Transverse colon (tissue), 4 donors: ENCODE data around the gene KLF11. TPM values are rescaled to one million over a fixed set of nuclear protein-coding genes. Genes with fewer than 3 reads are reported as not detected.

Experiments used
- DNase-seq: peaks from one replicate; pipeline ENCODE4 v3.0.0-alpha.2; 2019
- H3K27ac ChIP-seq, 4 donors: fragments of 200-600 bp; sonication (generic); 2 replicates each; pipeline ENCODE4 v1.5.1; 2016 to 2018; ENCODE audit warnings: inconsistent platforms in 4 of 4
- H3K27me3 ChIP-seq: fragments of 200-600 bp; sonication (generic); 2 replicates; pipeline ENCODE4 v1.5.1; 2017; ENCODE audit warnings: inconsistent platforms
- H3K36me3 ChIP-seq, 4 donors: fragments of 200-600 bp; sonication (generic); 2 replicates each; pipeline ENCODE4 v1.5.1; 2017 to 2019; ENCODE audit warnings: inconsistent platforms in 4 of 4
- H3K4me1 ChIP-seq, 4 donors: fragments of 200-600 bp; sonication (generic); 2 replicates each; pipeline ENCODE4 v1.5.1; 2017 to 2020; ENCODE audit warnings: inconsistent platforms in 4 of 4
- H3K4me3 ChIP-seq, 4 donors: fragments of 200-600 bp; sonication (generic); 1 replicate in 1 of 4; 2 replicates in 3 of 4; pipeline versions ENCODE4 v1.5.1 to v1.6.1; 2017 to 2019; ENCODE audit warnings: inconsistent platforms in 4 of 4
- H3K9me3 ChIP-seq, 2 donors: fragments of 200-600 bp; sonication (generic); 2 replicates each; pipeline ENCODE4 v1.5.1; 2017 to 2019; ENCODE audit warnings: inconsistent platforms in 2 of 2
- EP300 ChIP-seq: sonication (generic); formaldehyde crosslinking; IDR thresholded peaks from one replicate; pipeline ENCODE4 v1.6.1; 2017; ENCODE audit warnings: antibody characterized with exemption, low read depth
- POLR2A ChIP-seq: fragments of 450-650 bp; IDR thresholded peaks from one replicate; pipeline ENCODE4 v1.6.1; 2016; ENCODE audit warnings: antibody characterized with exemption, mild to moderate bottlenecking, moderate library complexity
- POLR2AphosphoS5 ChIP-seq, 3 donors: sonication (generic); formaldehyde crosslinking; IDR thresholded peaks; one replicate each; pipeline ENCODE4 v1.6.1; 2016; ENCODE audit warnings: antibody characterized with exemption in 3 of 3
- WGBS, 2 donors: methylation state at CpG; one replicate each; pipeline ENCODE4 v1.1.5; 2018; ENCODE audit warnings: low coverage in 1 of 2; 5-methylcytosine and 5-hydroxymethylcytosine counted together
- in situ Hi-C, 4 donors: fragments of 200-750 bp; cut with MboI; loops; one replicate each; pipeline versions ENCODE4 v1.15.0 to v1.15.1; 2017; ENCODE audit warnings: low sequenced_read_pairs in 3 of 4, low pct_ligation_motif_present in 1 of 4, low pct_unique_long_range_greater_than_20kb in 1 of 4
- intact Hi-C: fragments of 100-400 bp; cut with DNase I; formaldehyde crosslinking; loops from one replicate; pipeline ENCODE4 v1.15.1; 2023; ENCODE audit warnings: low total_unique reads
- total RNA-seq, 4 donors: library from RNA; depleted of rRNA; stranded (reverse); fragments of >200 nt; gene quantifications; one replicate each; pipeline ENCODE4 v1.1.0, GENCODE V29; 2016
- TF ChIP-seq, protein P1 (sequence below), 5 experiments: fragments of 200-600 bp in 3 of 5; fragments of 450-650 bp in 2 of 5; sonication (generic) in 3 of 5; IDR thresholded peaks; 1 replicate in 2 of 5; 2 replicates in 3 of 5; pipeline ENCODE4 v1.5.1; 2016 to 2017; ENCODE audit warnings: antibody characterized with exemption in 5 of 5, inconsistent platforms in 3 of 5, mild to moderate bottlenecking in 2 of 5, moderate library complexity in 1 of 5

Gene KLF11
- total RNA-seq, 4 donors from 2014 or later, result 6.6 to 17.0 (median 10.5) TPM

DNA sequence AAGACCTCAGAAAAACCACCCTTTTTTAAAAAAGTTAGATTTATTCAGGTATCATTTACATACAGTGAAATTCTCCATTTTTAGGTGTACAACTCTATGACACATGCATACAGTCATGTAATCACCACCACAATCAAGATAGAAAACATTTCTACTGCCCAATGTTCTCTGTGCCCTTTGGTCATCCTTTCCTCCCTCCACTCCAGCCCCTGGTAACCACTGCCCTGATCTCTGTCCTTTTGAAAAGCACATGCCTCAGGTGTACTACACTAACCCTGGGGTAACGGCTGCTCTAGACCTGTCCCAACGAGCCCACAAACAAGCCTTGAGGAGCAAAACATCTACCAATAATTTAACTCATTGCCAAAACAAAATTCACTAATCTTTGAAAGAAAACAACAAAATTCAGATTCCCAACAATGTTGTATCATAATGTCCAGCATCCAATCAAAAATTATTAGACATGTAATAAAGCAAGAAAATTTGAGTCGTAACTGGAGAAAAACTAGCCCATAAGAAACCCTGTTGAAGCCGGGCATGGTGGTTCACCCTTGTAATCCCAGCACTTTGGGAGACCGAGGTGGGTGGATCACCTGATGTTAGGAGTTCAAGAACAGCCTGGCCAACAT, 25.9 kb upstream of the KLF11 start:
- Histone ChIP-seq H3K36me3 (no peaks in the 10 kb centered on the region), H3K9me3 (no peaks in the 10 kb centered on the region), H3K27ac (no peak overlapping the region), H3K27me3 (no peaks in the 10 kb centered on the region), H3K4me1 (no peaks in the 10 kb centered on the region), H3K4me3 (no peak overlapping the region)
- DNase-seq, result no peak
- 87 to 100% methylated on average over 3 to 5 of the region's 5 CpGs for WGBS, 2 donors
- in situ Hi-C loops, result no loop called here
- intact Hi-C loops, result no loop called here
- no peak for TF ChIP-seq POLR2AphosphoS5 (IDR thresholded peaks at IDR 0.05)
- TF ChIP-seq EP300, result no peak
- no peak for TF ChIP-seq POLR2A
- TF ChIP-seq, protein P1, sequence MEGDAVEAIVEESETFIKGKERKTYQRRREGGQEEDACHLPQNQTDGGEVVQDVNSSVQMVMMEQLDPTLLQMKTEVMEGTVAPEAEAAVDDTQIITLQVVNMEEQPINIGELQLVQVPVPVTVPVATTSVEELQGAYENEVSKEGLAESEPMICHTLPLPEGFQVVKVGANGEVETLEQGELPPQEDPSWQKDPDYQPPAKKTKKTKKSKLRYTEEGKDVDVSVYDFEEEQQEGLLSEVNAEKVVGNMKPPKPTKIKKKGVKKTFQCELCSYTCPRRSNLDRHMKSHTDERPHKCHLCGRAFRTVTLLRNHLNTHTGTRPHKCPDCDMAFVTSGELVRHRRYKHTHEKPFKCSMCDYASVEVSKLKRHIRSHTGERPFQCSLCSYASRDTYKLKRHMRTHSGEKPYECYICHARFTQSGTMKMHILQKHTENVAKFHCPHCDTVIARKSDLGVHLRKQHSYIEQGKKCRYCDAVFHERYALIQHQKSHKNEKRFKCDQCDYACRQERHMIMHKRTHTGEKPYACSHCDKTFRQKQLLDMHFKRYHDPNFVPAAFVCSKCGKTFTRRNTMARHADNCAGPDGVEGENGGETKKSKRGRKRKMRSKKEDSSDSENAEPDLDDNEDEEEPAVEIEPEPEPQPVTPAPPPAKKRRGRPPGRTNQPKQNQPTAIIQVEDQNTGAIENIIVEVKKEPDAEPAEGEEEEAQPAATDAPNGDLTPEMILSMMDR (IDR thresholded peaks at IDR 0.05), result no peak

DNA sequence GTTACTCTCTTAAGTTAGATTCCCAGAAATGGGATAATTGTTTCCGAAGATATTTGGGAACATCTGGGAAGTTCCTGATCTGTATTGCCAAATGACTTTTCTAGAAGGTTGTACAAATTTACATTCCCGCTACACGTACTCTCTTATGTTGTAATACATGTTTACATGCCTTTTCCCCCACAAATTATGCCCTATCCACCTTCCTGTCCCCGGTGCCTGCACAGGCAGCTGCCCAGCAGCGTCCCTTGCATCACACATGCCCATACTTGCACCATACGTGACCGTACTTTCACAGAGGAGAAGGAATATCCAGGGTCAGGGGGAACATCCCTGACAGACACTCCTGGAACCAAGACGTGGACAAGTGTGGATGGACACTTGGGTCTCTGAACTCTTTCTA, 24.2 kb upstream of the KLF11 start:
- intact Hi-C loops, result no loop called here
- no peak for DNase-seq
- Histone ChIP-seq H3K4me1 (no peaks in the 10 kb centered on the region), H3K9me3 (no peaks in the 10 kb centered on the region), H3K27me3 (no peaks in the 10 kb centered on the region), H3K36me3 (no peaks in the 10 kb centered on the region), H3K4me3 (no peak overlapping the region), H3K27ac (no peak overlapping the region)
- no peak for TF ChIP-seq POLR2A
- TF ChIP-seq EP300, result no peak
- TF ChIP-seq POLR2AphosphoS5 (IDR thresholded peaks at IDR 0.05), result peak in 1 of 3 donors; percentile 19
- TF ChIP-seq, protein P1 (IDR thresholded peaks at IDR 0.05), result no peak
- in situ Hi-C loops, result no loop called here
- WGBS, 2 donors, result 56 to 70% methylated on average over 2 to 8 of the region's 8 CpGs

DNA sequence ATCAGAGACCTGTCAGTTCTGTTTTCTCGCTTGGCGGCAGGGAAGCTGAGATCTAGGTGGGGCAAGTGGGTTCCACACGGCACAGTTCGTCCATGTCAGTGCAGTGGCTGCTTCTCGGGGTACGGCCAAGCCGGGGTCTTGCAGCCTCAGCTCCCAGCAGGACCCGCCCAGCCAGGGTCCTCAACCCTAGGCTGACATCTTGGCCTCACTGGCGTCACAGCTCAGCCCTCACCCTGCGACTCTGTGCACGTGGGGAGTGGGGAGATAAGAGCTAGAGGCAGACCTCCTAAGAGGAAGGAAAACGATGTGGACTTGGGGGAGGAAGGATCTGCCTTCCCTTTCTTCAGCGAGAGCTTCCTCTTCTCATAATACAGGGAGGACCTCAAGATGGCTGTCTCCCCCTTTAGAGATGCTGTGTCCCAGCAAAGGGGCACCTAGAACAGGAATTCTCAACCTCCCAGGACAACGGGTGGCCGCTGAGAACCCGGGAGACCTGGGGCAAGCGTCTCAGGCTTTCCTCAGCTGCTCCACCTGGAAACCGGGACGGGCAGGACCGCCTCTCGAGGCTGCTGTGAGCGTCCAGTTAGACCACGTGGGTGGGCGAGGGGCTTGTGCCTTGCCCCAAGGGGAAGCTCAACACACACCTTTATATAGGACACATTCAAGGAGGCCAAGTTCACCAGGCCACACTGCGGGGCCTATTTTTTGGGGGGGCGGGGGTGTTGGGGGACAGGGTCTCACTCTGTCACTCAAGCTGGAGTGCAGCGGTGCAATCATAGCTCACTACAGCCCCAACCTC, 23.5 kb upstream of the KLF11 start:
- TF ChIP-seq POLR2AphosphoS5 (IDR thresholded peaks at IDR 0.05) (no peak), POLR2A (no peak), EP300 (no peak)
- TF ChIP-seq, protein P1 (IDR thresholded peaks at IDR 0.05), result no peak
- in situ Hi-C loops (no loop called here), intact Hi-C loops (no loop called here)
- DNase-seq, result no peak
- Histone ChIP-seq H3K27ac (no peak overlapping the region), H3K4me1 (no peaks in the 10 kb centered on the region), H3K27me3 (no peaks in the 10 kb centered on the region), H3K9me3 (no peaks in the 10 kb centered on the region), H3K36me3 (no peaks in the 10 kb centered on the region), H3K4me3 (no peak overlapping the region)
- 83% methylated on average over 25 of the region's 27 CpGs; no CpG with 5 or more reads in 1 of the 2 donors for WGBS, 2 donors

DNA sequence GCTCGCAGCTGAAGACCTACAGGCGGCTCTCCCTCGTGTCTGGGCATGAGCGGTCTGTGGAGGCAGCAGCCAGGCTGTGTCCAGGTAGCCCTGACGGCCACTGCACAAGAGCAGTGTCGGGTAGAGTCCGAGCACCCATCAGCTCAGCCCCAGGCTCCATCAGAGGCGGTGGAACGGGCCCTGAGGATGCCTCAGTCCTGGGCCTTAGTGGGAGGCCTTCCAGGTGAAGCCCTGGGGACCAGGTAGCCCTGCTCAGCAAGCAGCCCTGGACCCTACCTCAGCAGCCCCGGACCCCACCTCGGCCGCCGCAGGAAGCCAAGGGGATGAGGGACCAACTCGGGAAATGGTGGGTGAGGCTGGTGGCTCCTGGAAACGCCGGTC, 21.3 kb upstream of the KLF11 start:
- TF ChIP-seq, protein P1 (IDR thresholded peaks at IDR 0.05), result no peak
- TF ChIP-seq POLR2AphosphoS5 (IDR thresholded peaks at IDR 0.05) (no peak), POLR2A (no peak), EP300 (no peak)
- H3K27me3 ChIP-seq, result no peaks in the 10 kb centered on the region
- H3K27ac ChIP-seq, result no peak overlapping the region
- in situ Hi-C loops (no loop called here), intact Hi-C loops (no loop called here)
- 93% methylated on average over 16 of the region's 16 CpGs; no CpG with 5 or more reads in 1 of the 2 donors for WGBS, 2 donors
- H3K4me1 ChIP-seq, result no peaks in the 10 kb centered on the region
- no peaks in the 10 kb centered on the region for H3K36me3 ChIP-seq
- H3K9me3 ChIP-seq, result no peaks in the 10 kb centered on the region
- no peak overlapping the region for H3K4me3 ChIP-seq
- no peak for DNase-seq
